BJ (cell line): ENCODE measurements around the gene CARMIL1. TPM values are rescaled to one million over a fixed set of nuclear protein-coding genes. Genes with fewer than 3 reads are reported as not detected.

Experiments
- CTCF ChIA-PET: fragments of 350-600 bp; formaldehyde crosslinking; extraction: SDS; loops from one replicate; lab custom pipeline; 2021; ENCODE audit warnings: antibody characterized with exemption, inconsistent platforms; lab: Yijun Ruan, JAX
- POLR2A ChIA-PET: fragments of 300-600 bp; sonication (Branson Sonifier 250); formaldehyde crosslinking; extraction: SDS; loops from one replicate; lab custom pipeline; 2021; ENCODE audit warnings: antibody characterized with exemption; lab: Charles Lee
- DNase-seq: peaks from one replicate; pipeline ENCODE4 v3.0.0-alpha.2; 2011; ENCODE audit warnings: low read depth
- H3K27me3 ChIP-seq: 2 replicates; pipeline ENCODE4 v1.6.0; 2011; ENCODE audit warnings: low read length; ENCODE audit not compliant: control insufficient read depth, insufficient read depth
- H3K36me3 ChIP-seq: 2 replicates; pipeline ENCODE4 v1.5.1; 2011; ENCODE audit warnings: low read length; ENCODE audit not compliant: control insufficient read depth, insufficient read depth
- H3K4me3 ChIP-seq: 2 replicates; pipeline ENCODE4 v1.5.1; 2011; ENCODE audit warnings: low read depth, mild to moderate bottlenecking, control low read depth, low read length
- CTCF ChIP-seq: IDR thresholded peaks from 2 replicates; pipeline ENCODE4 v1.5.1; 2011; ENCODE audit warnings: low read depth, mild to moderate bottlenecking, control low read depth, inconsistent platforms, low read length, moderate library complexity; ENCODE audit not compliant: insufficient read depth
- polyA plus RNA-seq: library from polyadenylated mRNA; depleted of rRNA; stranded (reverse); fragments of >200 nt; gene quantifications from 2 replicates; pipeline ENCODE4 v1.2.3, GENCODE V29; 2011

CARMIL1 gene
- polyA plus RNA-seq, 1 experiment, result 3.7 TPM

DNA sequence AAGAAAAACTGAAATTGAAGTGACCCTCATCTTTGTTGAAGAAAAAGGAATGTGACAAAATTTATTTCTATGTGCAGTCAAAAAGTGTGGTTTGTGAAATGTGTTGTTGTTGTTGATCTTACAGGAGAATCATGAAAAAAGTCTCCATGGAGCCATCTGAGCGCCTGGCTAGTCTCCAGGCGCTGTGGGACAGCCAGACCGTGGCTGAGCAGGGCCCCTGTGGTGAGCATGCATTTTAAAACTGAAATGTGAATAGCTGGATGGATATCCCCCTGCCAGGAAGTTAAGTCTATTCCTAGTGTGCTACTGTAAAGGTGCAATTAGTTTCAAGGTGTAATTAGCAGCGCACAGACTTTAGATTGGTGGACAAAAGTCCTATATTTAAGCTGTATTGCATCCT is 170.6 kb downstream of the CARMIL1 start:
- no peaks in the 10 kb centered on the region for H3K27me3 ChIP-seq
- CTCF ChIA-PET, result no interaction called here
- DNase-seq, result no peak
- no peak overlapping the region for H3K4me3 ChIP-seq
- TF ChIP-seq CTCF, result no peak
- POLR2A ChIA-PET, result no interaction called here
- H3K36me3 ChIP-seq, result no peaks in the 10 kb centered on the region

DNA sequence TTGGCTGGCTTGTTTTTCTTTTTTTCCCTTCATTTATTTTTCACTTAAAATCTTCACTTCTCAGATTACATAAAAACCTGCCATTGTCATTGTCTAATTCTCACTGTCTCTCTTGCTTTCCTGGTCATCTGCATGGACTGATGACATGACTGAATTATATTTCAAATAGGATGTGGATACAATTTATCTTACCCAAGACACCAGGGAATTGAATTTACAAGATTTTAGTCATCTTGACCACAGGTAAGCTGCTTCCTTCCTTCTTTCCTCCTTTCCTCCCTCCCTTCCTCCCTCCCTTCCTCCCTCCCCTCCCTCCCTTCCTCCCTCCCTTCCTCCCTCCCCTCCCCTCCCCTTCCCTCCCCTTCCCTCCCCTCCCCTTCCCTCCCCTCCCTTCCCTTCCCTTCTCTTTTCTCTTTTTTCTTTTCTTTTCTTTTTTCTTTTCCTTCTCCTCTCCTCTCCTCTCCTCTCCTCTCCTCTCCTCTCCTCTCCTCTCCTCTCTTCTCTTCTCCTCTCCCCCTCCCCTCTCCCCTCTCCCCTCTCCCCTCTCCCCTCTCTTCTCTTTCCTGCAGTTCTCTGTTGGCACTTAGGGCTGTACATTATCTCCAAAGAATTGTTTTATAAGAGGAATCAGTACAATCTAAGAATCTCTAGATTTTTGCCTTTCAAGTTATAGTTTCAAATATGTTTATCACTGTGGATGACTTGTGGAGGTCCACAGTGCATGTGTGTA is 171.5 kb downstream of the CARMIL1 start:
- H3K36me3 ChIP-seq, result no peaks in the 10 kb centered on the region
- H3K27me3 ChIP-seq, result no peaks in the 10 kb centered on the region
- no peak for DNase-seq
- ChIA-PET POLR2A (no interaction called here), CTCF (no interaction called here)
- H3K4me3 ChIP-seq, result no peak overlapping the region
- no peak for TF ChIP-seq CTCF

- H3K4me3 ChIP-seq, result no peak overlapping the region
- CTCF ChIA-PET, result no interaction called here
- DNase-seq, result no peak
- no peak for TF ChIP-seq CTCF
- H3K36me3 ChIP-seq, result no peaks in the 10 kb centered on the region
- POLR2A ChIA-PET, result no interaction called here
- no peaks in the 10 kb centered on the region for H3K27me3 ChIP-seq
These were observed 172.9 kb downstream of the CARMIL1 start for GRCh38 chr6:25452031-25452430.

- ChIA-PET CTCF (interaction anchor here (0.9 kb wide), 1 partner anchor 11 kb away, joined by 3 read pairs; no protein-coding TSS in a partner anchor), POLR2A (no interaction called here)
- H3K4me3 ChIP-seq, result no peak overlapping the region
- no peak for TF ChIP-seq CTCF
- no peaks in the 10 kb centered on the region for H3K27me3 ChIP-seq
- no peak for DNase-seq
- no peaks in the 10 kb centered on the region for H3K36me3 ChIP-seq
These were observed 174.1 kb downstream of the CARMIL1 start for GRCh38 chr6:25453288-25453687.

- no peak for DNase-seq
- CTCF ChIA-PET, result interaction anchor here (0.9 to 1.0 kb wide), 2 partner anchors 11 to 16 kb away, joined by 3 to 4 read pairs; no protein-coding TSS in a partner anchor
- Histone ChIP-seq H3K36me3 (no peaks in the 10 kb centered on the region), H3K4me3 (no peak overlapping the region), H3K27me3 (no peaks in the 10 kb centered on the region)
- POLR2A ChIA-PET, result no interaction called here
- no peak for TF ChIP-seq CTCF
These were observed 175.0 kb downstream of the CARMIL1 start for GRCh38 chr6:25454136-25454535.
